HCT116 (cell line): ENCODE results near the gene MPP2. TPM values are rescaled to one million over a fixed set of nuclear protein-coding genes. Genes with fewer than 3 reads are reported as not detected.

Experiments
- ATAC-seq: fragments of 200-7000 bp; cut with Tn5 transposase; 2 replicates; pipeline ENCODE4 v1.9.1; 2020; ENCODE audit warnings: mild to moderate bottlenecking, moderate library complexity
- BruUV-seq: library from RNA; stranded (reverse); fragments of 400-500 nt; replicated peaks from 2 replicates; lab custom pipeline; 2021; lab: Mats Ljungman, UMichigan
- CTCF ChIA-PET: fragments of 300-600 bp; sonication (Branson Sonifier 250); formaldehyde crosslinking; loops from one replicate; lab custom pipeline; 2021; ENCODE audit warnings: antibody characterized with exemption; lab: Charles Lee
- POLR2A ChIA-PET: fragments of 300-600, 350-600 bp; sonication (Branson Sonifier 250); formaldehyde crosslinking; loops from one replicate; lab custom pipeline; 2021; ENCODE audit warnings: antibody characterized with exemption; lab: Charles Lee
- RAD21 ChIA-PET, 2 experiments: fragments of 300-600 bp; sonication (Branson Sonifier 250); formaldehyde crosslinking; loops; one replicate each; lab custom pipeline; 2023; ENCODE audit warnings: low total read pairs in 2 of 2; ENCODE audit not compliant: uncharacterized antibody in 2 of 2, unreplicated experiment in 2 of 2, low non-redundant PET in 1 of 2; lab: Charles Lee
- DNase-seq: peaks from one replicate; pipeline ENCODE4 v3.0.0-alpha.2; 2010; ENCODE audit warnings: low read depth, low spot score
- H2AFZ ChIP-seq: fragments of 200-600 bp; shearing (Covaris generic), sonication (generic); 2 replicates; pipeline ENCODE4 v1.6.1; 2017; ENCODE audit warnings: low read depth, mixed run types, mixed read lengths, antibody characterized with exemption, low read length; ENCODE audit not compliant: poor library complexity, severe bottlenecking
- H3K27ac ChIP-seq: 2 replicates; pipeline ENCODE4 v1.5.1; 2012; ENCODE audit warnings: low read depth, low read length
- H3K27me3 ChIP-seq: fragments of 200-600 bp; sonication (generic); 2 replicates; pipeline ENCODE4 v1.6.1; 2016; ENCODE audit warnings: mixed run types, low read length, mixed read lengths; ENCODE audit not compliant: insufficient read depth
- H3K36me3 ChIP-seq, 2 experiments: fragments of 200-500 bp in 1 of 2; fragments of 200-600 bp in 1 of 2; sonication (Bioruptor generic) in 1 of 2; sonication (generic) in 1 of 2; 2 replicates each; pipeline versions ENCODE4 v1.5.1 to v1.6.1; 2014 to 2016; ENCODE audit warnings: low read length in 2 of 2, inconsistent platforms in 1 of 2, mixed read lengths in 1 of 2, mixed run types in 1 of 2; ENCODE audit not compliant: insufficient read depth in 2 of 2, control insufficient read depth in 1 of 2
- H3K4me1 ChIP-seq, 2 experiments: fragments of 200-600 bp in 1 of 2; sonication (generic) in 1 of 2; 2 replicates each; pipeline versions ENCODE4 v1.5.1 to v1.6.1; 2012 to 2017; ENCODE audit warnings: low read length in 2 of 2, inconsistent platforms in 1 of 2, mild to moderate bottlenecking in 1 of 2, mixed read lengths in 1 of 2, mixed run types in 1 of 2, moderate library complexity in 1 of 2; ENCODE audit not compliant: insufficient read depth in 2 of 2, control insufficient read depth in 1 of 2
- H3K4me2 ChIP-seq: fragments of 200-600 bp; sonication (generic); 2 replicates; pipeline ENCODE4 v1.6.1; 2017; ENCODE audit warnings: mixed run types, low read length, mixed read lengths
- H3K4me3 ChIP-seq, 2 experiments: fragments of 200-600 bp in 1 of 2; sonication (generic) in 1 of 2; replicated peaks in 1 of 2; 2 replicates each; pipeline ENCODE4 v1.5.1; 2011 to 2016; ENCODE audit warnings: low read length in 2 of 2, control low read depth in 1 of 2, low read depth in 1 of 2, mild to moderate bottlenecking in 1 of 2, mixed read lengths in 1 of 2, mixed run types in 1 of 2
- H3K79me2 ChIP-seq: fragments of 200-600 bp; sonication (generic); 2 replicates; pipeline ENCODE4 v1.6.1; 2017; ENCODE audit warnings: mild to moderate bottlenecking, mixed run types, low read length, moderate library complexity, mixed read lengths; ENCODE audit not compliant: insufficient read depth
- H3K9ac ChIP-seq: fragments of 200-600 bp; sonication (generic); 2 replicates; pipeline ENCODE4 v1.6.1; 2016; ENCODE audit warnings: low read length, mixed read lengths
- H3K9me2 ChIP-seq: fragments of 200-600 bp; sonication (generic), shearing (Covaris generic); 2 replicates; pipeline ENCODE4 v1.6.1; 2017; ENCODE audit warnings: mixed run types, mild to moderate bottlenecking, moderate library complexity; ENCODE audit not compliant: insufficient read depth
- H3K9me3 ChIP-seq, 2 experiments: fragments of 200-500 bp in 1 of 2; fragments of 200-600 bp in 1 of 2; sonication (Bioruptor generic) in 1 of 2; sonication (generic) in 1 of 2; 2 replicates each; pipeline ENCODE4 v1.6.1; 2014 to 2017; ENCODE audit warnings: low read length in 2 of 2, mixed read lengths in 2 of 2, inconsistent platforms in 1 of 2, low read depth in 1 of 2, mild to moderate bottlenecking in 1 of 2, mixed run types in 1 of 2, moderate library complexity in 1 of 2; ENCODE audit not compliant: control insufficient read depth in 1 of 2, insufficient read depth in 1 of 2
- H4K20me1 ChIP-seq: fragments of 200-600 bp; sonication (generic), shearing (Covaris generic); 2 replicates; pipeline ENCODE4 v1.6.1; 2017; ENCODE audit warnings: mixed run types, mild to moderate bottlenecking, moderate library complexity; ENCODE audit not compliant: insufficient read depth
- EZH2phosphoT487 ChIP-seq: fragments of 200-600 bp; IDR thresholded peaks from 2 replicates; pipeline ENCODE4 v1.6.1; 2018; ENCODE audit warnings: antibody characterized with exemption, borderline replicate concordance
- JUND ChIP-seq: IDR thresholded peaks from 2 replicates; pipeline ENCODE4 v1.6.1; 2012
- SP1 ChIP-seq: IDR thresholded peaks from 2 replicates; pipeline ENCODE4 v1.6.1; 2012; ENCODE audit warnings: low read depth
- SRF ChIP-seq: IDR thresholded peaks from 2 replicates; pipeline ENCODE4 v1.6.1; 2012; ENCODE audit warnings: low read depth
- TCF7L2 ChIP-seq: IDR thresholded peaks from 2 replicates; pipeline ENCODE4 v1.7.0; 2011; ENCODE audit warnings: borderline replicate concordance, inconsistent platforms; ENCODE audit not compliant: insufficient read depth, insufficient read length; ENCODE audit errors: extremely low read depth
- ZNF274 ChIP-seq: fragments of 200-500 bp; sonication (Bioruptor generic); IDR thresholded peaks from 2 replicates; pipeline ENCODE4 v1.6.1; 2014; ENCODE audit warnings: mild to moderate bottlenecking, low read depth, low read length, inconsistent platforms
- intact Hi-C: fragments of 100-400 bp; cut with micrococcal nuclease; formaldehyde crosslinking; loops from 2 replicates; pipeline ENCODE4 v1.10.0; 2022
- total RNA-seq: library from RNA; stranded (reverse); gene quantifications from one replicate; pipeline ENCODE4 v1.2.1, GENCODE V29; 2021; ENCODE audit not compliant: unreplicated experiment
- TF ChIP-seq, protein P1 (sequence below), 3 experiments: fragments of 200-600 bp in 1 of 3; sonication (generic) in 1 of 3; IDR thresholded peaks in 2 of 3; conservative IDR thresholded peaks in 1 of 3; 2 replicates each; pipeline ENCODE4 v1.5.1; 2012 to 2017; ENCODE audit warnings: low read depth in 2 of 3, low read length in 2 of 3, antibody characterized with exemption in 1 of 3, borderline replicate concordance in 1 of 3, control low read depth in 1 of 3, mild to moderate bottlenecking in 1 of 3, mixed read lengths in 1 of 3, mixed run types in 1 of 3, moderate library complexity in 1 of 3; ENCODE audit not compliant: insufficient read depth in 1 of 3
- TF ChIP-seq, protein P2 (sequence below): IDR thresholded peaks from 2 replicates; pipeline ENCODE4 v1.6.1; 2012

MPP2 gene
- total RNA-seq, 1 experiment from 2014 or later = 16.4 TPM

DNA sequence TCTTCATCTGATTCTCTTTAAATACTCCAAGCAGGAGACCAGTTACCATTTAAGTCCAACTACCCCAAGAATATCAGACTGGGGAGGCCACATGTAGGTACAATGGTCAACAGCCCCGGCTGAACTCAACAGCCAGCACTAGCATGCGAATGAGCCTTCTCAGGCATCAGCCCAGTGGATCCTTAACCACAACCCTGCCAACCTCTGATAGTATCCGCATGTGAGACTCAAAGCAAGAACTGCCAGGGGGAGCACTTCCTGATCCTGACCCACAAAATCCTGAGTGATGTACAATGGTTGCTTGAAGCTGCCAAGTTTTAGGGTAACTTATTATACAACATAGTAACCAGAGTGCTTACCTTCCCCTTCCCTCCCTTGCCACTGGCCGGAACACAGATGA is 42.4 kb upstream of the MPP2 start:
- CTCF ChIA-PET = no interaction called here

DNA sequence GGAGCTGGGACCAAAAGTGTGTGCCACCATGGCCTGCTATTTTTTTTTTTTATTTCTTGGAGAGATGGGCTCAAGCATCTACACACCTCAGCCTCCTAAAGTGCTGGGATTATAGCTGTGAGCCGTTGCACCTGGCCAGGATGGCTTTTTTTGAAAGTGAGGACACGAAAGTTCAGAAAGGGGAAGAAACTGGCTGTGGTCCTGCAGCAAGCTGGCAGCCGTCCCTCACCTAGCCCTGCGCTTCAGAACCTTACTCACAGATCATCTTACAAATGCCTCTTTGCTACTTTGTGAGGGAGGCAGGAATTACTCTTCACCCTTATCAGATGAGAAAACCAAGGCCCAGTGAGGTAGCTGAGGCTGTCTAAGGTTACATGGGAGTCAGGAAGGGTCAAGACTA is 39.4 kb upstream of the MPP2 start:
- H3K9me3 ChIP-seq = no peaks in the 10 kb centered on the region
- no peak overlapping the region for H3K4me2 ChIP-seq
- ChIA-PET CTCF (interaction anchor here (1.2 to 2.3 kb wide), 2 partner anchors 9 to 95 kb away, joined by 7 to 10 read pairs; no protein-coding TSS in a partner anchor), RAD21 (interaction anchor here in 1 of 2 experiments (0.6 kb wide), 1 partner anchor 37 kb away, joined by 6 read pairs; no protein-coding TSS in a partner anchor), POLR2A (no interaction called here)
- DNase-seq = no peak
- H3K9me2 ChIP-seq = no peaks in the 10 kb centered on the region
- BruUV-seq = no TSS peak
- H2AFZ ChIP-seq = no peak overlapping the region
- H3K4me1 ChIP-seq = peaks cover 2 to 20% of the 10 kb centered on the region in 2 experiments; a peak in 3 of 4 replicates
- no peak overlapping the region for H3K9ac ChIP-seq
- H3K27me3 ChIP-seq = no peaks in the 10 kb centered on the region
- no peaks in the 10 kb centered on the region for H4K20me1 ChIP-seq
- H3K36me3 ChIP-seq = no peaks in the 10 kb centered on the region
- no peak overlapping the region for H3K27ac ChIP-seq
- intact Hi-C loops = no loop called here
- H3K79me2 ChIP-seq = no peaks in the 10 kb centered on the region
- ATAC-seq = no peak
- TF ChIP-seq ZNF274 (no peak), TCF7L2 (no peak), EZH2phosphoT487 (no peak), JUND (no peak), SRF (no peak), SP1 (no peak)
- TF ChIP-seq, protein P1, sequence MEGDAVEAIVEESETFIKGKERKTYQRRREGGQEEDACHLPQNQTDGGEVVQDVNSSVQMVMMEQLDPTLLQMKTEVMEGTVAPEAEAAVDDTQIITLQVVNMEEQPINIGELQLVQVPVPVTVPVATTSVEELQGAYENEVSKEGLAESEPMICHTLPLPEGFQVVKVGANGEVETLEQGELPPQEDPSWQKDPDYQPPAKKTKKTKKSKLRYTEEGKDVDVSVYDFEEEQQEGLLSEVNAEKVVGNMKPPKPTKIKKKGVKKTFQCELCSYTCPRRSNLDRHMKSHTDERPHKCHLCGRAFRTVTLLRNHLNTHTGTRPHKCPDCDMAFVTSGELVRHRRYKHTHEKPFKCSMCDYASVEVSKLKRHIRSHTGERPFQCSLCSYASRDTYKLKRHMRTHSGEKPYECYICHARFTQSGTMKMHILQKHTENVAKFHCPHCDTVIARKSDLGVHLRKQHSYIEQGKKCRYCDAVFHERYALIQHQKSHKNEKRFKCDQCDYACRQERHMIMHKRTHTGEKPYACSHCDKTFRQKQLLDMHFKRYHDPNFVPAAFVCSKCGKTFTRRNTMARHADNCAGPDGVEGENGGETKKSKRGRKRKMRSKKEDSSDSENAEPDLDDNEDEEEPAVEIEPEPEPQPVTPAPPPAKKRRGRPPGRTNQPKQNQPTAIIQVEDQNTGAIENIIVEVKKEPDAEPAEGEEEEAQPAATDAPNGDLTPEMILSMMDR (IDR thresholded peaks at IDR 0.05 in 2 of 3, conservative IDR thresholded peaks at IDR 0.05 in 1 of 3; ENCODE audit: borderline replicate concordance in 1 of 3, insufficient read depth in 1 of 3, low read depth in 2 of 3, low read length in 2 of 3) = no peak
- TF ChIP-seq, protein P2, sequence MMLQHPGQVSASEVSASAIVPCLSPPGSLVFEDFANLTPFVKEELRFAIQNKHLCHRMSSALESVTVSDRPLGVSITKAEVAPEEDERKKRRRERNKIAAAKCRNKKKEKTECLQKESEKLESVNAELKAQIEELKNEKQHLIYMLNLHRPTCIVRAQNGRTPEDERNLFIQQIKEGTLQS = no peak
- no peak overlapping the region for H3K4me3 ChIP-seq

More for the DNA sequence above, 42.4 kb upstream of the MPP2 start:
- POLR2A ChIA-PET = no interaction called here
- H3K27ac ChIP-seq = no peak overlapping the region
- H3K27me3 ChIP-seq = no peaks in the 10 kb centered on the region
- peaks cover 2 to 12% of the 10 kb centered on the region in 2 experiments; a peak in 3 of 4 replicates for H3K4me1 ChIP-seq
- H3K79me2 ChIP-seq = no peaks in the 10 kb centered on the region
- no peaks in the 10 kb centered on the region for H3K36me3 ChIP-seq
- ATAC-seq (peak; percentile 56), DNase-seq (no peak)
- no peak for TF ChIP-seq SP1
- TF ChIP-seq, protein P1 (IDR thresholded peaks at IDR 0.05 in 2 of 3, conservative IDR thresholded peaks at IDR 0.05 in 1 of 3; ENCODE audit: borderline replicate concordance in 1 of 3, insufficient read depth in 1 of 3, low read depth in 2 of 3, low read length in 2 of 3) = peak in 2 of 3 experiments; percentile 5 to 18; a peak in 1 of 6 replicates
- no peak overlapping the region for H2AFZ ChIP-seq
- no peaks in the 10 kb centered on the region for H3K9me3 ChIP-seq
- intact Hi-C loops = no loop called here
- RAD21 ChIA-PET = no interaction called here
- no peak overlapping the region for H3K9ac ChIP-seq
- no peaks in the 10 kb centered on the region for H3K9me2 ChIP-seq
- BruUV-seq = no TSS peak
- H4K20me1 ChIP-seq = no peaks in the 10 kb centered on the region
- no peak overlapping the region for H3K4me2 ChIP-seq
- no peak overlapping the region for H3K4me3 ChIP-seq
